ENCODE data around the gene SH3GLB1.
A peak's percentile ranks its signal among the peaks of the same experiment; 100 is the strongest.

SH3GLB1 gene

GRCh38 chr1:86773341-86774288, 69.2 kb downstream of the SH3GLB1 start:
- DNase-seq (ENCODE audit: low read depth), result peak; percentile 84

DNA sequence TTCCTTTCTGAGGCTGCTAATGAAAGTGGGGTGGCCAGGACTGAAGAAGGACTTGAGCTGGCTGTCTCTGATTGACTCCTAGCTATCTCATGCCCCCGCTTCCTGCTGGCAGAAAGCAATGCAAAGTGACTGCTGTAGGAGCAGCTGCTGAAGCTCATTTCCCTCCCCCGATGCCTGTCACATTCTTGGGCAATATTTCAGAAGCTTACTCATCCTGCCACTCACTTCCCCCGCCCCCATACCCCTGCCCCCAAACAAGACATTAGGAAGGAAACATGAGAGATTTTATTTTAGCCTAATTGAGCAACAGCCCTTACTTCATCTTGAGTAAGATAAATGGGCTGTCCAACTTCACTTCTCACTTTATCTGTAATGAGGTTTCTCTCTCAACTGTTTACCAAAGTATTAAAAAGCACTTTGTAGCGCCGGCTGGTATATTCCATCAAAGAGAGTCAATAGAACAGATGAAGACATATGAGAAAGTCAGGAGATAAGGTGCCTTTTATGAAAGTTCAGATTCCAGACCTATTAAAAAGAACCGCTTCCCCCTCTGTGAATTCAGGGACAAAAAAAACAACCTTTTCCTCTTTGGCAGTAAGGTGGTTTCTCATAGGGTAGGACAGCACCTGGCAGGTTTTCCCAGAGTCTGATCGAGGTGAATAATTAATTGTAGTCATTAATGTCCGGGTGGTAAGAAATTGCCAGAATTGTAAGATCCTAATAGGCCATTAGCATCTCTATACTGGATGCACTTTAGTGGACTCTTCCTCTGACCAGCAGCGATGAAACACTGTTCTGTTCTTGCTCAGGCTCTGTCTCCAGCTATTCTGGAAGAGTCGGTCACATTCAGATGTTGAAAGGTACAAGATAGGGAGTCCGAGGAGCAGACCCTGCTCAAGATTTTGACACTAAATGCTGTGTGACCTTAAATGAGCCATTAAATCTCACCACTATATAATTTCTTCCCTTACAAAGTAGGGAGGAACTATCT, 70.2 kb downstream of the SH3GLB1 start:
- DNase-seq (ENCODE audit: low read depth), result peak; percentile 98

GRCh38 chr1:86775395-86775794, 71.0 kb downstream of the SH3GLB1 start:
- peak; percentile 70 for DNase-seq (ENCODE audit: low read depth)

- DNase-seq (ENCODE audit: low read depth), result peak; percentile 20
These were observed 71.7 kb downstream of the SH3GLB1 start for GRCh38 chr1:86776108-86776507.

DNA sequence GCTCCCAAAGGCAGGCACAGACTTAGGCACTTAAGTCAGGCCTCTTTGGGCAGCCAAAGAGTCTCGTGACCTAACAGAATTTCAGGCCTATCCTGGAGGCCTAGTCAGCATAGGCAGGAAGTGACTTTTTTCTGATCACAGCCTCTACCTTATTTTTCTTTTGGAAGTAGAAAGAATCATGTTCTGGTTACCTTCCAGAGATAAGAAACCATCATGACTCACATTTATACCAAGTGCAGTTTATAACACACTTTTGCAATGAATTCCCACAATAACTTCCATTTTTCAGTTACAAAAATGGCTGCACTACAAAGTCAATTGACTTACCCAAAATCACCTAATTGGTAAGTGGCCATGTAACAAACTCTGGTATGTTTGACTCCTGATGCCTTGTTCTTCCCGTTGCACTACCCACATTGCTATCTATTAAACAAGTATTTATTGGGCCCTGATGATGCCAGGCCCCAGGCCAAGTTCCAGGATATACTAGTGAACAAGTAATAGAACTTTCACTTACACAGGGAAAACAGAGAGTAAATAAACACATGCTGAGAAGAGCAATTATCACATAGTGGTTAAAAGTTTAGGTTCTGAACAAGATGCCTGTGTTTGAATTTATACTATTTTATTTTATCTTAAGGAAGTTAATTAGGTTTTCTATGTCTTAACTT, 74.3 kb downstream of the SH3GLB1 start:
- DNase-seq (ENCODE audit: low read depth), result peak; percentile 90

DNA sequence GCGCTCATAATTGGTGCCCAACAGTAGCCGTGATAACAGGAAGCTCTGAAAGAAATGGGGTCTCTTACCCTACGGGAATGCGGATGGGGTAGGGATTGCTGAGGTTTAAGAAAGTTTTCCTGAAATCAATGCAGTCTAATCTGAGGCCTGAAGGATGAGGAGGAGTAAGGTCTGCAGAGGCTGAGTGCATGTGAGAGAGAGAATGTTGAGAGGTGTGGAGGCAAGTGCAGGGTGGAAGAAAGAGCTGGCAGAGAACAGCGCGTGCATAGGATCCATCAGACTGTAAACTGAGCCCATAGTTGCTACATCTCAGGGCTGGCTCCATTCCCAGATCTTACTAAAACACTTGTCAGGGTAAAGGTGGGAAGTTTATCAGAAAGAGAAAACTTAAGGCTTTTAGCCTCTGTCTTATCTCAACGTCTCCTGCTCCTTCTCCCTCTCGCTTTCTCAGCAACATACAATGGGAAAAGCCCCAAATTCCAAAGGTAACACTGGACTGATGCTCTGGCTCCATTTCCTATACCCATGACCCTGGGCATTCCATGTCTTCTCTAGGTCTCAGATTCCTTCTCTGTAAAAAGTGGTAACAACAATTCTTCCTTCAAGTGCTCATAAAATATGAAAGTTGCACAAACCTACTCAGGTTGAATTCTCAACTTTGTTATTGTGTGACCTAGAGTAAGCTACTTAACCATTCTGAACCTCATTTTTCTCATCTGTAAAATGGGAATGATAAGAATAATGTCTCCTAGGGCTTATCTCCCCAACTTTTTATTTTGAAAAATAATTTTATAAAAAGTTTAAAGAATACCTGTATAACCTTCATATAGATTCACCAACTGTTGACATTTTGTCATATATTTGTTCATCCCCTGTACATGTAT, 75.2 kb downstream of the SH3GLB1 start:
- peak; percentile 93 for DNase-seq (ENCODE audit: low read depth)

- peak; percentile 34 for DNase-seq (ENCODE audit: low read depth)
These were observed 78.1 kb downstream of the SH3GLB1 start for GRCh38 chr1:86782482-86782881.

- DNase-seq (ENCODE audit: low read depth), result no peak
These were observed 83.2 kb downstream of the SH3GLB1 start for GRCh38 chr1:86787621-86788020.

DNA sequence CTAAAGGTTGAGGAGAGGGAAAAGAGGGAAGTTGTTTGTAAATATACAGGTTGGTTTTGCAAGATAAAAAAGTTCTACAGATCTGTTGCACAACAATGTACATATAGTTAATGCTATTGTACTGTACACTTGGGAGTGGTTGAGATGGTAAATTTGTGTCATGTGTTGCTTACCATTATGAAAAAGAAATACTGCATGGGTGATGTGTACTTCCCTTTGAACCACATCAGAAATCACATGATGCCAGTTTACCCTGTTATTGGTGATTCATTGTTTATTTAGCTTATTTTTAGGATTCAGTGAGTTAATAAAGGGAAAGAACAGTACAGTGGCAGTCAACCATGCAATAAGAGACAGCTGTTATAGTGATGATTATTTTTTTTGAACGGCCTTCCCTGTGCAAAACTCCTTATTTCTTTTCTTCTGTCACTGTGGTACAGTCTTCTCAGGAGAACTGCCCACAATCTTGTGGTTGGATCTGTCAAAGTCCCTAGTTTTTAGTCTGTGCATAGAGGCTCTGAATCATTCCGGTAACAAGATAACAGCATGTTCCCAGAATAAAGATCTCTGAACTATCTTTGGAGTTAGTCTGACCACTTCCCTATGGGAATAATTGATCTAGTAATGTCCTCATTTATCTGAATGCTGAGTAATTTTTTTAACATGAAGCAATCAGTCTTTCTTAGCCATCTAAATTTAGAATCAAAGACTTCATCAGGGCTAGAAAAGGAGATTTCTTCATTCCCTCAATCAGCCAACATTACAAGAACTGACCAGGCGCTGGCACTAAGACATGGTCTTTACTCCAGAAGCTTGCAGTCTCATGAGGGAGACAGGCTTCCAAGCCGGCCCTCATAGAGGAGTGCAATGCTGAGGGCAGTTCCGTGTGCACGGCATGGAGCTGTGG, 84.2 kb downstream of the SH3GLB1 start:
- DNase-seq (ENCODE audit: low read depth), result peak; percentile 96

DNA sequence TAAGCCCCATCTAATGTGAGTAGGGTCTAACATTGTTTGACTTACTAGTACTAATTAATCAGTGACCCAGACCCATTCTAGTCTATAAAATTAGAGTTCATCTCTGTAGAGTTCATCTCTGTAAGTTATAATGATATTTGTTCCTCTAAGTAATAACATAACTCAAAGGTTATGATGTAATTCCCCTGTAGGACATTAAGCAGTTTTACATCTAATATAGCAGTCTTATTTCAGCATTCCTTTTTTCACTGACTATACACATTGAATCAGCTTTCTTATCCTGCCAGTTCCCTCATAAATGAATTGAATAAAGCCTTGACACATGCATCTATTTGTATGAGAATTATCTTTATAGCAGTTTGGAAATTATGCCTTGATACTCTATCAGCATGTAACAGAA, 90.9 kb downstream of the SH3GLB1 start:
- no peak for DNase-seq (ENCODE audit: low read depth)

Data from amniotic epithelial cell (primary cell).